Neutrophil (primary cell): ENCODE results near the gene TIMM17B.

ENCODE experiments used
- H3K27ac ChIP-seq: fragments of 200-600 bp; sonication (generic); 2 replicates; pipeline ENCODE4 v1.5.1; 2016; ENCODE audit warnings: mild to moderate bottlenecking, moderate library complexity
- H3K27me3 ChIP-seq: fragments of 200-600 bp; sonication (generic); 2 replicates; pipeline ENCODE4 v1.6.0; 2016; ENCODE audit warnings: mild to moderate bottlenecking
- H3K36me3 ChIP-seq: fragments of 200-600 bp; sonication (generic); 2 replicates; pipeline ENCODE4 v1.5.1; 2017
- H3K4me1 ChIP-seq, 2 experiments: fragments of 200-600 bp in 1 of 2; sonication (generic) in 1 of 2; 1 replicate in 1 of 2; 2 replicates in 1 of 2; pipeline versions ENCODE4 v1.5.1 to v1.6.1; 2013 to 2016; ENCODE audit warnings: low read depth in 1 of 2, low read length in 1 of 2, mild to moderate bottlenecking in 1 of 2, moderate library complexity in 1 of 2; ENCODE audit not compliant: control insufficient read depth in 1 of 2, insufficient read depth in 1 of 2
- H3K4me3 ChIP-seq, 2 experiments: fragments of 200-600 bp in 1 of 2; sonication (generic) in 1 of 2; 1 replicate in 1 of 2; 2 replicates in 1 of 2; pipeline ENCODE4 v1.5.1; 2013 to 2016; ENCODE audit warnings: low read depth in 1 of 2, low read length in 1 of 2, mild to moderate bottlenecking in 1 of 2, moderate library complexity in 1 of 2
- H3K9me3 ChIP-seq: fragments of 200-600 bp; sonication (generic); 2 replicates; pipeline ENCODE4 v1.5.1; 2016
- TF ChIP-seq, protein P1 (sequence below): fragments of 200-600 bp; sonication (generic); IDR thresholded peaks from 2 replicates; pipeline ENCODE4 v1.5.1; 2016; ENCODE audit warnings: antibody characterized with exemption

Gene TIMM17B

DNA sequence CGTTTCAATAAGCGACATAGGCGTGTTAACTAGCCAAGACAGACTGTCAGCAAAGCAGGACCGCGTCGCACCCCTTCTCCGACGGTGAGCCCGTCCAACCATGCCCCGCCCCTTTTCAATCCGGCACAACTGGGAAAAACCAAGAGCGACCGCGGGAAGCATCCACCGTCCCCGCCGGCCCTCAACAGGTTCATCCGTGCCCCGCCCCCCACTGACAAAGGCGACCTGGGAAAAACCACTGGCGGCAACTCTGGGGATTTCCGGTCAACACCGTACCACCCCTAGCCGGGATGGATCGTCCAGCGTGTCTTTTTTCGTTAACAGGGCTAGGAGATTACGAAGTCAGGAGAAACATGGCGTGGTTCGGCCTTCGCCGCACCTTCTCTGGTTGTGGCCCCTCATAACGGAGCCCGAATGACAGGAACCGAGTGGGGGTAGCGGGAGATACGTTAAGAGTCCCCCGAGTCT is 377 bp downstream of the TIMM17B start:
- peaks cover 11 to 19% of the 10 kb centered on the region in 2 experiments for H3K4me1 ChIP-seq
- peaks cover 5% of the 10 kb centered on the region for H3K36me3 ChIP-seq
- H3K4me3 ChIP-seq, result peak overlapping the region; percentile 67 to 81
- TF ChIP-seq, protein P1, sequence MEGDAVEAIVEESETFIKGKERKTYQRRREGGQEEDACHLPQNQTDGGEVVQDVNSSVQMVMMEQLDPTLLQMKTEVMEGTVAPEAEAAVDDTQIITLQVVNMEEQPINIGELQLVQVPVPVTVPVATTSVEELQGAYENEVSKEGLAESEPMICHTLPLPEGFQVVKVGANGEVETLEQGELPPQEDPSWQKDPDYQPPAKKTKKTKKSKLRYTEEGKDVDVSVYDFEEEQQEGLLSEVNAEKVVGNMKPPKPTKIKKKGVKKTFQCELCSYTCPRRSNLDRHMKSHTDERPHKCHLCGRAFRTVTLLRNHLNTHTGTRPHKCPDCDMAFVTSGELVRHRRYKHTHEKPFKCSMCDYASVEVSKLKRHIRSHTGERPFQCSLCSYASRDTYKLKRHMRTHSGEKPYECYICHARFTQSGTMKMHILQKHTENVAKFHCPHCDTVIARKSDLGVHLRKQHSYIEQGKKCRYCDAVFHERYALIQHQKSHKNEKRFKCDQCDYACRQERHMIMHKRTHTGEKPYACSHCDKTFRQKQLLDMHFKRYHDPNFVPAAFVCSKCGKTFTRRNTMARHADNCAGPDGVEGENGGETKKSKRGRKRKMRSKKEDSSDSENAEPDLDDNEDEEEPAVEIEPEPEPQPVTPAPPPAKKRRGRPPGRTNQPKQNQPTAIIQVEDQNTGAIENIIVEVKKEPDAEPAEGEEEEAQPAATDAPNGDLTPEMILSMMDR, result no peak
- no peaks in the 10 kb centered on the region for H3K9me3 ChIP-seq
- H3K27me3 ChIP-seq, result no peaks in the 10 kb centered on the region
- peak overlapping the region; percentile 95 for H3K27ac ChIP-seq

- peaks cover 16 to 24% of the 10 kb centered on the region in 2 experiments for H3K4me1 ChIP-seq
- H3K27ac ChIP-seq, result peak overlapping the region; percentile 95
- no peaks in the 10 kb centered on the region for H3K27me3 ChIP-seq
- H3K36me3 ChIP-seq, result peaks cover under 1% of the 10 kb centered on the region
- peak overlapping the region; percentile 67 to 81 for H3K4me3 ChIP-seq
- H3K9me3 ChIP-seq, result no peaks in the 10 kb centered on the region
- TF ChIP-seq, protein P1, result no peak
Measured at GRCh38 chrX:48896611-48897011, 957 bp downstream of the TIMM17B start.

GRCh38 chrX:48894891-48895290 is 2.7 kb downstream of the TIMM17B start:
- H3K9me3 ChIP-seq, result no peaks in the 10 kb centered on the region
- TF ChIP-seq, protein P1, result no peak
- H3K4me3 ChIP-seq, result no peak overlapping the region
- no peak overlapping the region for H3K27ac ChIP-seq
- H3K36me3 ChIP-seq, result no peaks in the 10 kb centered on the region
- peaks cover 16 to 30% of the 10 kb centered on the region in 2 experiments for H3K4me1 ChIP-seq
- H3K27me3 ChIP-seq, result no peaks in the 10 kb centered on the region

- Histone ChIP-seq H3K4me1 (peaks cover 11 to 25% of the 10 kb centered on the region in 2 experiments), H3K27me3 (no peaks in the 10 kb centered on the region), H3K4me3 (no peak overlapping the region), H3K36me3 (no peaks in the 10 kb centered on the region), H3K27ac (no peak overlapping the region), H3K9me3 (no peaks in the 10 kb centered on the region)
- TF ChIP-seq, protein P1, result no peak
Measured at GRCh38 chrX:48893556-48894348, 3.8 kb downstream of the TIMM17B start.

DNA sequence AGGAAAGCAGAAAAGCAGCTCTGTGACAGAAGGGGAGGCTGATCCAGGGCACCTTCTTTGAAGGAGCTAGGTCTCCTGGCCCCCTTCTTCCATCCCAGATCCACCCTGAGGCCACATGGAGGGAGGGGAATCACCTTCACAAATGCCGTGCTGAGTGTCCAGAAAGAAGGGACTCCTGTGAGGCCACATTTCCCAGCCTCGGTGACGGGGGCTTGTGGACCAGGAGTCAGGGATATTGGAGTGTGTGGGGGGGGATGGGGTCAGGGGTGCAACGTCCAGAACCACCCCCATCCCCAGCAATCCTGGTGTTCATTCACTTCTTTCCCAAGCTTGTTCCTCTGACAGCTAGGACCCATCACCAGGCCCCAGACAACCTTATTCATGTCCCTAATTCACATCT is 4.7 kb downstream of the TIMM17B start:
- Histone ChIP-seq H3K9me3 (no peaks in the 10 kb centered on the region), H3K4me3 (no peak overlapping the region), H3K27me3 (no peaks in the 10 kb centered on the region), H3K27ac (no peak overlapping the region), H3K4me1 (peaks cover 11 to 18% of the 10 kb centered on the region in 2 experiments), H3K36me3 (no peaks in the 10 kb centered on the region)
- TF ChIP-seq, protein P1, result no peak
